ENCODE measurements around the gene GTF2F1.

- no peak for TF ChIP-seq CTCF (IDR thresholded peaks at IDR 0.05)
- no peak for TF ChIP-seq RXRA (IDR thresholded peaks at IDR 0.05; ENCODE audit: borderline replicate concordance, low read depth)
- no peak for TF ChIP-seq GABPA (IDR thresholded peaks at IDR 0.05; ENCODE audit: low read depth)
- no peak for TF ChIP-seq GATA2 (CRISPR knock-in tag; IDR thresholded peaks at IDR 0.05)
- no peak for TF ChIP-seq TAF1 (IDR thresholded peaks at IDR 0.05; ENCODE audit: borderline replicate concordance, low read depth, low read length)
- TF ChIP-seq USF2 (IDR thresholded peaks at IDR 0.05; ENCODE audit: borderline replicate concordance, low read depth, low read length) = no peak
- TF ChIP-seq SMC3 (IDR thresholded peaks at IDR 0.05; ENCODE audit: low read depth, low read length) = no peak
- no peak for TF ChIP-seq MXI1 (IDR thresholded peaks at IDR 0.05; ENCODE audit: low read depth, low read length)
- no peak for TF ChIP-seq PBX3 (IDR thresholded peaks at IDR 0.05)
- no peak for TF ChIP-seq MEF2A (IDR thresholded peaks at IDR 0.05; ENCODE audit: borderline replicate concordance, low read depth)
- no peak for TF ChIP-seq RFX5 (IDR thresholded peaks at IDR 0.05; ENCODE audit: low read length)
- no peak for TF ChIP-seq POLR2AphosphoS5 (IDR thresholded peaks at IDR 0.05; ENCODE audit: low read depth, low read length)
- TF ChIP-seq TEAD4 (IDR thresholded peaks at IDR 0.05; ENCODE audit: borderline replicate concordance, insufficient read depth) = no peak
Observed at GRCh38 chr19:6358003-6358402, 35.0 kb downstream of the GTF2F1 start.
